Mucosa of rectum (tissue), 2 donors: ENCODE measurements around the gene DGKB.

ENCODE experiments used
- H3K27ac ChIP-seq, 2 donors: one replicate each; pipeline ENCODE4 v1.7.0; 2013; ENCODE audit warnings: inconsistent platforms in 2 of 2, low read depth in 2 of 2, low read length in 2 of 2
- H3K27me3 ChIP-seq, 2 donors: one replicate each; pipeline ENCODE4 v1.7.0; 2013; ENCODE audit warnings: low read length in 2 of 2; ENCODE audit not compliant: control insufficient read depth in 2 of 2, insufficient read depth in 2 of 2
- H3K36me3 ChIP-seq, 2 donors: one replicate each; pipeline ENCODE4 v1.7.0; 2013; ENCODE audit warnings: low read length in 2 of 2; ENCODE audit not compliant: control insufficient read depth in 2 of 2, insufficient read depth in 2 of 2
- H3K4me1 ChIP-seq, 2 donors: one replicate each; pipeline ENCODE4 v1.7.0; 2013; ENCODE audit warnings: low read length in 2 of 2, mild to moderate bottlenecking in 1 of 2; ENCODE audit not compliant: control insufficient read depth in 2 of 2, insufficient read depth in 2 of 2
- H3K4me3 ChIP-seq, 2 donors: one replicate each; pipeline ENCODE4 v1.7.0; 2013; ENCODE audit warnings: low read length in 2 of 2
- H3K9ac ChIP-seq, 2 donors: one replicate each; pipeline ENCODE4 v1.7.0; 2013; ENCODE audit warnings: low read length in 2 of 2, low read depth in 1 of 2, mild to moderate bottlenecking in 1 of 2
- H3K9me3 ChIP-seq, 2 donors: one replicate each; pipeline ENCODE4 v1.7.0; 2013; ENCODE audit warnings: low read length in 2 of 2; ENCODE audit not compliant: control insufficient read depth in 2 of 2
- donor health status: healthy.
- donor health status: Normal muscosa, but diverticular disease.

Gene DGKB

GRCh38 chr7:14375998-14376397, 526.6 kb downstream of the DGKB start:
- Histone ChIP-seq H3K9me3 (no peaks in the 10 kb centered on the region), H3K27me3 (no peaks in the 10 kb centered on the region), H3K4me3 (no peak overlapping the region), H3K27ac (no peak overlapping the region), H3K9ac (no peak overlapping the region), H3K4me1 (no peaks in the 10 kb centered on the region), H3K36me3 (no peaks in the 10 kb centered on the region)

GRCh38 chr7:14374336-14374735, 528.2 kb downstream of the DGKB start:
- Histone ChIP-seq H3K4me1 (no peaks in the 10 kb centered on the region), H3K9me3 (no peaks in the 10 kb centered on the region), H3K27me3 (no peaks in the 10 kb centered on the region), H3K27ac (no peak overlapping the region), H3K36me3 (no peaks in the 10 kb centered on the region), H3K4me3 (no peak overlapping the region), H3K9ac (no peak overlapping the region)

- Histone ChIP-seq H3K4me3 (no peak overlapping the region), H3K27me3 (no peaks in the 10 kb centered on the region), H3K9ac (no peak overlapping the region), H3K4me1 (no peaks in the 10 kb centered on the region), H3K9me3 (no peaks in the 10 kb centered on the region), H3K36me3 (no peaks in the 10 kb centered on the region), H3K27ac (no peak overlapping the region)
These were observed 534.3 kb downstream of the DGKB start for GRCh38 chr7:14368285-14368684.

- H3K27ac ChIP-seq, result no peak overlapping the region
- H3K27me3 ChIP-seq, result no peaks in the 10 kb centered on the region
These were observed 551.4 kb downstream of the DGKB start for GRCh38 chr7:14351167-14351566.

GRCh38 chr7:14341200-14341775, 561.3 kb downstream of the DGKB start:
- Histone ChIP-seq H3K4me1 (no peaks in the 10 kb centered on the region), H3K27me3 (no peaks in the 10 kb centered on the region), H3K4me3 (no peak overlapping the region), H3K36me3 (no peaks in the 10 kb centered on the region), H3K9ac (no peak overlapping the region), H3K27ac (no peak overlapping the region), H3K9me3 (no peaks in the 10 kb centered on the region)

More at GRCh38 chr7:14351167-14351566, 551.4 kb downstream of the DGKB start:
- Histone ChIP-seq H3K4me3 (no peak overlapping the region), H3K36me3 (no peaks in the 10 kb centered on the region), H3K4me1 (no peaks in the 10 kb centered on the region), H3K9me3 (no peaks in the 10 kb centered on the region), H3K9ac (no peak overlapping the region)

GRCh38 chr7:14340393-14341074, 562.0 kb downstream of the DGKB start:
- H3K36me3 ChIP-seq, result no peaks in the 10 kb centered on the region
- no peak overlapping the region for H3K27ac ChIP-seq
- H3K27me3 ChIP-seq, result no peaks in the 10 kb centered on the region
- no peak overlapping the region for H3K9ac ChIP-seq
- no peak overlapping the region for H3K4me3 ChIP-seq
- H3K9me3 ChIP-seq, result no peaks in the 10 kb centered on the region
- no peaks in the 10 kb centered on the region for H3K4me1 ChIP-seq

- H3K4me1 ChIP-seq, result no peaks in the 10 kb centered on the region
- H3K27me3 ChIP-seq, result no peaks in the 10 kb centered on the region
- H3K9me3 ChIP-seq, result no peaks in the 10 kb centered on the region
- no peak overlapping the region for H3K9ac ChIP-seq
- H3K36me3 ChIP-seq, result no peaks in the 10 kb centered on the region
- no peak overlapping the region for H3K27ac ChIP-seq
- H3K4me3 ChIP-seq, result no peak overlapping the region
These were observed 562.7 kb downstream of the DGKB start for GRCh38 chr7:14339861-14340260.

- H3K9me3 ChIP-seq, result no peaks in the 10 kb centered on the region
- no peak overlapping the region for H3K27ac ChIP-seq
- no peaks in the 10 kb centered on the region for H3K27me3 ChIP-seq
- H3K4me3 ChIP-seq, result no peak overlapping the region
- H3K9ac ChIP-seq, result no peak overlapping the region
- no peaks in the 10 kb centered on the region for H3K4me1 ChIP-seq
- no peaks in the 10 kb centered on the region for H3K36me3 ChIP-seq
These were observed 566.3 kb downstream of the DGKB start for GRCh38 chr7:14336256-14336655.

- Histone ChIP-seq H3K27me3 (no peaks in the 10 kb centered on the region), H3K4me1 (no peaks in the 10 kb centered on the region), H3K36me3 (no peaks in the 10 kb centered on the region), H3K9ac (no peak overlapping the region), H3K9me3 (no peaks in the 10 kb centered on the region), H3K27ac (no peak overlapping the region), H3K4me3 (no peak overlapping the region)
These were observed 570.4 kb downstream of the DGKB start for GRCh38 chr7:14332155-14332554.

- Histone ChIP-seq H3K36me3 (no peaks in the 10 kb centered on the region), H3K27me3 (no peaks in the 10 kb centered on the region), H3K4me1 (no peaks in the 10 kb centered on the region), H3K4me3 (no peak overlapping the region), H3K27ac (no peak overlapping the region), H3K9ac (no peak overlapping the region), H3K9me3 (no peaks in the 10 kb centered on the region)
These were observed 577.8 kb downstream of the DGKB start for GRCh38 chr7:14324767-14325166.
